ENCODE measurements around the gene SLC16A10. TPM values are rescaled to one million over a fixed set of nuclear protein-coding genes. Genes with fewer than 3 reads are reported as not detected.

The SLC16A10 gene
- total and polyA plus RNA-seq, 2 of the 13 experiments (the other 11 are each of a cell fraction or from before 2014, with no cell fraction given) = 8.2 to 20.1 TPM

DNA sequence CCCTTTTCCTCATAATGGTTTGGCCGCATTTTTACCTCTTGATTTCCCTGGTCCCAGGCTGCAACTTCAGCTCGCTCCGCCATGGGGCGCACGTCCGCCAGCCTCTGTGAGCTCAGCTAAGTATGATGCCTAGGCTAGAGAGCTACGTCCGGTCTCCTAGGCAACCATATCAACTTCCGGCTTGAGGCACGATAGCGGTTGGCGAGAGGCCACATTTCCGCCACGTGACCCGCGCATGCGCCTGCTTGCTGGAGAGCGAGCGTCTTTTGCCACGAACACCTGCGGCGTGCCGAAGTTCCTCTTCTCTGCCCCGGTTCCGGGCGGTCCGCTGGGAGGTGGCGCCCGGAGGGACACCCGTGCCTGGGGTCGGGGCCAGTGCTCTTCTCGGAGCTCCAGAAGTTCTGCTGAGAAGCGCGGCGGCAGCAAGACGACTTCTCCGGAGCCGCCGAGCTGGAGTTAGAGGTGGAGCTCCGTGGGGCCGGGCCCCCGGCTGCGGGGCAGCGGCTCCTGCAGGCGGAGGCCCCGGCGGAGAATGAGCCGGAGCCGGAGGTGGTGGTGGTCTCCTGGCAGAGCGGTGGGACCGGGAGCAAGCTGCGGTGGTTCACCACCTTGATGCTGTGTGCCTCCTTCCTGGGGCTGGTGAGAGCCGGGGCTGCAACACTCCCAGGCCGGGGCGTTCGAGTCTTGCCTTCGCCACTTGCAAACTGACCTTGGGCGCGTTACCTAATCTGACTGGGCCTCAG lies 172.0 kb downstream of the SLC16A10 start (continued):
- TF ChIP-seq, protein P1, sequence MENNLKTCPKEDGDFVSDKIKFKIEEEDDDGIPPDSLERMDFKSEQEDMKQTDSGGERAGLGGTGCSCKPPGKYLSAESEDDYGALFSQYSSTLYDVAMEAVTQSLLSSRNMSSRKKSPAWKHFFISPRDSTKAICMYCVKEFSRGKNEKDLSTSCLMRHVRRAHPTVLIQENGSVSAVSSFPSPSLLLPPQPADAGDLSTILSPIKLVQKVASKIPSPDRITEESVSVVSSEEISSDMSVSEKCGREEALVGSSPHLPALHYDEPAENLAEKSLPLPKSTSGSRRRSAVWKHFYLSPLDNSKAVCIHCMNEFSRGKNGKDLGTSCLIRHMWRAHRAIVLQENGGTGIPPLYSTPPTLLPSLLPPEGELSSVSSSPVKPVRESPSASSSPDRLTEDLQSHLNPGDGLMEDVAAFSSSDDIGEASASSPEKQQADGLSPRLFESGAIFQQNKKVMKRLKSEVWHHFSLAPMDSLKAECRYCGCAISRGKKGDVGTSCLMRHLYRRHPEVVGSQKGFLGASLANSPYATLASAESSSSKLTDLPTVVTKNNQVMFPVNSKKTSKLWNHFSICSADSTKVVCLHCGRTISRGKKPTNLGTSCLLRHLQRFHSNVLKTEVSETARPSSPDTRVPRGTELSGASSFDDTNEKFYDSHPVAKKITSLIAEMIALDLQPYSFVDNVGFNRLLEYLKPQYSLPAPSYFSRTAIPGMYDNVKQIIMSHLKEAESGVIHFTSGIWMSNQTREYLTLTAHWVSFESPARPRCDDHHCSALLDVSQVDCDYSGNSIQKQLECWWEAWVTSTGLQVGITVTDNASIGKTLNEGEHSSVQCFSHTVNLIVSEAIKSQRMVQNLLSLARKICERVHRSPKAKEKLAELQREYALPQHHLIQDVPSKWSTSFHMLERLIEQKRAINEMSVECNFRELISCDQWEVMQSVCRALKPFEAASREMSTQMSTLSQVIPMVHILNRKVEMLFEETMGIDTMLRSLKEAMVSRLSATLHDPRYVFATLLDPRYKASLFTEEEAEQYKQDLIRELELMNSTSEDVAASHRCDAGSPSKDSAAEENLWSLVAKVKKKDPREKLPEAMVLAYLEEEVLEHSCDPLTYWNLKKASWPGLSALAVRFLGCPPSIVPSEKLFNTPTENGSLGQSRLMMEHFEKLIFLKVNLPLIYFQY (CRISPR knock-in tag; IDR thresholded peaks at IDR 0.05; ENCODE audit: borderline replicate concordance) = peak; percentile 85
- TF ChIP-seq HMG20B (CRISPR knock-in tag; conservative IDR thresholded peaks at IDR 0.05) = peak; percentile 38; the same call in 1 of the 2 replicates
- peak; percentile 91 for TF ChIP-seq GATAD1 (CRISPR knock-in tag; IDR thresholded peaks at IDR 0.05)
- TF ChIP-seq, protein P2, sequence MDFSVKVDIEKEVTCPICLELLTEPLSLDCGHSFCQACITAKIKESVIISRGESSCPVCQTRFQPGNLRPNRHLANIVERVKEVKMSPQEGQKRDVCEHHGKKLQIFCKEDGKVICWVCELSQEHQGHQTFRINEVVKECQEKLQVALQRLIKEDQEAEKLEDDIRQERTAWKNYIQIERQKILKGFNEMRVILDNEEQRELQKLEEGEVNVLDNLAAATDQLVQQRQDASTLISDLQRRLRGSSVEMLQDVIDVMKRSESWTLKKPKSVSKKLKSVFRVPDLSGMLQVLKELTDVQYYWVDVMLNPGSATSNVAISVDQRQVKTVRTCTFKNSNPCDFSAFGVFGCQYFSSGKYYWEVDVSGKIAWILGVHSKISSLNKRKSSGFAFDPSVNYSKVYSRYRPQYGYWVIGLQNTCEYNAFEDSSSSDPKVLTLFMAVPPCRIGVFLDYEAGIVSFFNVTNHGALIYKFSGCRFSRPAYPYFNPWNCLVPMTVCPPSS (IDR thresholded peaks at IDR 0.05) = no peak
- TF ChIP-seq DMAP1 (CRISPR knock-in tag; IDR thresholded peaks at IDR 0.05) = peak; percentile 85
- TF ChIP-seq ZBTB8A (CRISPR knock-in tag; IDR thresholded peaks at IDR 0.05; ENCODE audit: borderline replicate concordance, low read depth) = no peak
- TF ChIP-seq ZNF737 (CRISPR knock-in tag; IDR thresholded peaks at IDR 0.05; ENCODE audit: borderline replicate concordance) = no peak; the same call in 1 of the 2 replicates
- peak; percentile 51; the same call in 1 of the 2 replicates for TF ChIP-seq FOXO1 (CRISPR knock-in tag; IDR thresholded peaks at IDR 0.05)
- 0 out of 2 replicates have a peak, but pooled peaks have one; percentile 3 for TF ChIP-seq SATB2 (CRISPR knock-in tag; IDR thresholded peaks at IDR 0.05)
- no peak for TF ChIP-seq ZNF335 (CRISPR knock-in tag; IDR thresholded peaks at IDR 0.05)
- TF ChIP-seq ZNF234 (CRISPR knock-in tag; conservative IDR thresholded peaks at IDR 0.05) = no peak
- TF ChIP-seq, protein P3, sequence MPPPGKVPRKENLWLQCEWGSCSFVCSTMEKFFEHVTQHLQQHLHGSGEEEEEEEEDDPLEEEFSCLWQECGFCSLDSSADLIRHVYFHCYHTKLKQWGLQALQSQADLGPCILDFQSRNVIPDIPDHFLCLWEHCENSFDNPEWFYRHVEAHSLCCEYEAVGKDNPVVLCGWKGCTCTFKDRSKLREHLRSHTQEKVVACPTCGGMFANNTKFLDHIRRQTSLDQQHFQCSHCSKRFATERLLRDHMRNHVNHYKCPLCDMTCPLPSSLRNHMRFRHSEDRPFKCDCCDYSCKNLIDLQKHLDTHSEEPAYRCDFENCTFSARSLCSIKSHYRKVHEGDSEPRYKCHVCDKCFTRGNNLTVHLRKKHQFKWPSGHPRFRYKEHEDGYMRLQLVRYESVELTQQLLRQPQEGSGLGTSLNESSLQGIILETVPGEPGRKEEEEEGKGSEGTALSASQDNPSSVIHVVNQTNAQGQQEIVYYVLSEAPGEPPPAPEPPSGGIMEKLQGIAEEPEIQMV (CRISPR knock-in tag; IDR thresholded peaks at IDR 0.05; ENCODE audit: low read depth) = peak; percentile 80; the same call in 1 of the 2 replicates
- TF ChIP-seq HDAC2 (CRISPR knock-in tag; IDR thresholded peaks at IDR 0.05) = peak; percentile 62; the same call in 1 of the 2 replicates
- TF ChIP-seq PPARG (CRISPR knock-in tag; conservative IDR thresholded peaks at IDR 0.05) = 0 out of 2 replicates have a peak, but pooled peaks have one; percentile 35
- TF ChIP-seq DR1 (CRISPR knock-in tag; IDR thresholded peaks at IDR 0.05) = no peak; the same call in 1 of the 2 replicates
- TF ChIP-seq JUN (CRISPR knock-in tag; IDR thresholded peaks at IDR 0.05) = peak; percentile 79
- no peak for TF ChIP-seq SSRP1 (CRISPR knock-in tag; IDR thresholded peaks at IDR 0.05)
- no peak for TF ChIP-seq TCF12 (IDR thresholded peaks at IDR 0.05)
- TF ChIP-seq TCF12 (CRISPR knock-in tag; IDR thresholded peaks at IDR 0.05) = peak; percentile 29; the same call in 1 of the 2 replicates
- no peak; the same call in 1 of the 2 replicates for TF ChIP-seq ZZZ3 (CRISPR knock-in tag; IDR thresholded peaks at IDR 0.05; ENCODE audit: borderline replicate concordance)
- TF ChIP-seq PHF8 (CRISPR knock-in tag; IDR thresholded peaks at IDR 0.05) = peak; percentile 96
